GM23248 (cell line): ENCODE measurements around the gene FARP1.

ENCODE experiments used
- EZH2 ChIP-seq: fragments of 200-600 bp; sonication (generic); IDR thresholded peaks from 2 replicates; pipeline ENCODE4 v1.6.1; 2018; ENCODE audit warnings: antibody characterized with exemption, mild to moderate bottlenecking; ENCODE audit not compliant: insufficient read depth, poor library complexity, severe bottlenecking
- EZH2phosphoT487 ChIP-seq: fragments of 200-600 bp; sonication (generic); IDR thresholded peaks from 2 replicates; pipeline ENCODE4 v1.6.1; 2018; ENCODE audit warnings: antibody characterized with exemption, moderate library complexity, mild to moderate bottlenecking, low read depth; ENCODE audit not compliant: insufficient read depth

GRCh38 chr13:98407575-98407974 is 264.7 kb downstream of the FARP1 start:
- no peak for TF ChIP-seq EZH2
- TF ChIP-seq EZH2phosphoT487 = no peak
